ENCODE measurements around the gene CLASP1. TPM values are rescaled to one million over a fixed set of nuclear protein-coding genes. Genes with fewer than 3 reads are reported as not detected.
"Not testable (repeated sequence)": the region's sequence is repeated elsewhere in the genome, so short reads cannot be mapped to it uniquely, and the experiment has no call there.

Gene CLASP1
- total and polyA plus RNA-seq, 3 donors from 2014 or later, result 43.8 to 130 (median 103) TPM

- no peaks in the 10 kb centered on the region for H3K27me3 ChIP-seq
- TF ChIP-seq POLR2A (IDR thresholded peaks at IDR 0.05) (no peak), CTCF (IDR thresholded peaks at IDR 0.05) (no peak)
- no peaks in the 10 kb centered on the region for H3K36me3 ChIP-seq (ENCODE audit: low read depth, missing control alignments)
- H3K4me3 ChIP-seq, result no peak overlapping the region
- 95 to 98% methylated on average over 12 of the region's 12 CpGs for WGBS, 2 donors
- intact Hi-C loops (cut with DNase I; ENCODE audit: low total_unique reads), result no loop called here
- no peak overlapping the region for H3K27ac ChIP-seq
- H3K4me1 ChIP-seq, result no peaks in the 10 kb centered on the region
- DNase-seq, result no peak
- H3K9me3 ChIP-seq, result no peaks in the 10 kb centered on the region
Observed at GRCh38 chr2:121298476-121298875, 350.8 kb downstream of the CLASP1 start.

GRCh38 chr2:121297866-121298265 lies 351.4 kb downstream of the CLASP1 start:
- H3K4me1 ChIP-seq; H3K36me3 ChIP-seq (ENCODE audit: low read depth, missing control alignments); DNase-seq; H3K9me3 ChIP-seq; H3K27ac ChIP-seq; H3K4me3 ChIP-seq; intact Hi-C loops (cut with DNase I; ENCODE audit: low total_unique reads); H3K27me3 ChIP-seq: not testable (repeated sequence)
- 87 to 90% methylated on average over 5 of the region's 5 CpGs for WGBS, 2 donors

DNA sequence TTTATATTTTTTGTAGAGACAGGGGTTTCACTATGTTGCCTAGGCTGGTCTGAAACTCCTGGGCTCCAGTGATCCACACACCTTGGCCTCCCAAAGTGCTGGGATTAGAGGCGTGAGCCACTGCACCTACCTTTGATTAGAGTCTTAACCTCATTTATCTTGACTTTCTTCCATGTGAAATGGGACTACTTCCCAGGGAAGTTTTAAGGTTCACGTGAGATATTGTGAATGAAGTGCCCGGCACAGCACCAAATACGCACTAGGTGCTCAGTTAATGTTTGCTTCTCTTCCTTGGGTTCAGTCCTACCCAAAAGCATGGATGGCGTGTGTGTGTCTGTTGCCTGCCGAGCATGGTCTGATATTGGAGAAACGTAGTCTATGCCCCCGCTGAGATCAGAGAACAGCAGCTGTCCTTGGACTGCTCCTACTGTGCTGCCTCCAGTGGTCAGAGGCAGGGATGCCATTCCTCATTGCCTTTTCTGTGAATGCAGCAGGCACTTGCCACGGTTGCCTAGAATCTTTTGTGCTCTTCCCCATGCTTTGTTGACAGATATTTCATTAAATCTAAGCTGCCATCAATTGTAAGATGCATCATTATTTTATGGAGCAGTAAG lies 351.9 kb downstream of the CLASP1 start:
- Histone ChIP-seq H3K9me3 (no peaks in the 10 kb centered on the region), H3K36me3 (ENCODE audit: low read depth, missing control alignments) (no peaks in the 10 kb centered on the region), H3K4me3 (no peak overlapping the region), H3K27me3 (no peaks in the 10 kb centered on the region), H3K4me1 (no peaks in the 10 kb centered on the region), H3K27ac (no peak overlapping the region)
- 55 to 56% methylated on average over 9 of the region's 9 CpGs for WGBS, 2 donors
- TF ChIP-seq POLR2A (IDR thresholded peaks at IDR 0.05), result no peak
- peak in 2 of 3 experiments; percentile 38 to 44 for TF ChIP-seq CTCF (IDR thresholded peaks at IDR 0.05)
- intact Hi-C loops (cut with DNase I; ENCODE audit: low total_unique reads), result no loop called here
- peak; percentile 48 for DNase-seq

DNA sequence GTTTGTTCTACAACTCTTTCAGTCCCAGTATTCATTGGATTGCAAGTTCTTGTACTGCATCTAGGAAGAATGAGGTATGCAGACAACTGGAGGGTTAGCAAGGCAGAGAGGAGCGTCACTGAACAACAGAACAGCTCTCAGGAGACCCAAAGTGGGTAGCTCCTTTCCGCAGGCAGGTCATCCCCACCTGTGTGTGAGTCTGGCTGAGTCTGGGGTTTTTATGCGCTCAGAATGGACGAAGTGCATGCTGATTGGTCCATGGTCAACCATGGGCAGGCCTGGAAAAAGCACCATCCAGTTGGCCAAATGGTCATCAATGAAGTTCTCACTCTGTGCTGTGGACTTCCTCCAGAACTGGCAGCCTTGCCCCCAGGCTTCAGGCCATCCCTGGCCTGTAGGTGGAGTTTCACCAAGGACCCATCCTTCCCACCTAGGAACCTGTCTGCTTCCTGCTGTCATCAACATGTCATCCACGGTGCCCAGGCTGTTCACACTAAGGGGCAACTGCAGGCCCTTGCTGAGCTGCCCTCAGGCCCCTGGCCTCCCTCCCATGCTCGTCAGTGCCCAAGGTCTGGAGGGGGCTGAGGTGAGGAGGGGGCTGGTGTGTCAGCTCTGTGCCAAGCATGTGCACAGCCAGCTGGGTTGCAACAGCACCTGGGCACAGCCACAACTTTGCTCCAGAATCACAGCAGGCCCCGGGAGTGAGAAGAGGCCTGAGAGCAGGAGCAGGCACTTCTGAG lies 353.2 kb downstream of the CLASP1 start:
- no peak for TF ChIP-seq CTCF (IDR thresholded peaks at IDR 0.05)
- TF ChIP-seq POLR2A (IDR thresholded peaks at IDR 0.05), result no peak
- no peak for DNase-seq
- H3K27me3 ChIP-seq, result no peaks in the 10 kb centered on the region
- H3K4me1 ChIP-seq, result no peaks in the 10 kb centered on the region
- no peak overlapping the region for H3K4me3 ChIP-seq
- intact Hi-C loops (cut with DNase I; ENCODE audit: low total_unique reads), result no loop called here
- H3K27ac ChIP-seq, result no peak overlapping the region
- H3K9me3 ChIP-seq, result no peaks in the 10 kb centered on the region
- no peaks in the 10 kb centered on the region for H3K36me3 ChIP-seq (ENCODE audit: low read depth, missing control alignments)
- 90 to 95% methylated on average over 4 to 7 of the region's 7 CpGs for WGBS, 2 donors

DNA sequence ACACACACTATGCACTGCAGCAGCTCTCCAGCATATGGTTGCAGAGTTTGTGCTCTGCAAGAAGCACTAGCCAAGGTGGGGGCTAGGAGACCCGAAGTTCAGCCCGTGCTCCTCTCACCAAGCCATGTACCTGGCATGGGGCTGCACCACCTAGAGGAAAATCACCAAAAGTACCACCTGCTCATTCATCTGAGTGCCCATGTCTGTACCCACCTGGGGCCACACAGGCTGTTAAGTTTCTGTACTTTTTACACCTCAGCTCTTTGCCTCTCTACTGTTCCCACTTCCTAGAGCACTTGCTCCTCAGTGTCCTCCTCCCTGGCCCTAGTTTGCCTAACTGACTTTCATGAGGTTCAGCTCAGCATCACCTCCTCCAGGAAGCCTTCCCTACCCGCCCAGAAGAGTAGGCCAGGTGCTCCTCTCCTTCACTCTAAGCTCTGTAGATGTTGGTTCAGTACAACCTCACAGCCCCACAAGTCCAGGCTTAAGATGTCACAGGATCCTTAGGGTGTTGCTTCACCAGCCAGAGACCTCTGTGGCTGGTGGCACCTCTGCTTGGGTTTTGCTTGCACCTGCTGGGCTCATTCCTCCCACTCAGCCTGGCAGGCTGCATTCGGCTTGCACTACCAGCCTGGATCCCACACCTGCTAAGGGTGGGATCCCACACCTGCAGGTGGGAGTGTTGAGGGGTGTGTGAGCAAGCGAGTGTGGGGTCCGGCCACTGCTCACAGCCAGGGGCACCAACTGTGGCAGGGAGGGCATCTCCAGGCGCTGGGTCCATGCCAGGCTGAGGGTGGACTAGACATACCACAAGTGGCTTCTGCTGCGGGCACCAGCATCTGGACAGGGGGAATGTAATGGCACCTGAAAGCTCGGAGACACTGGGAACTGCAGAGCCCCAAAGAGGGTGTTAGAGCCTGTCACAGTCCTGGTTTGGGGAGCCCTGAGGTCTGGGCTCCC lies 354.1 kb downstream of the CLASP1 start:
- TF ChIP-seq POLR2A (IDR thresholded peaks at IDR 0.05) (no peak), CTCF (IDR thresholded peaks at IDR 0.05) (no peak)
- no peaks in the 10 kb centered on the region for H3K4me1 ChIP-seq
- 89% methylated on average over 8 to 9 of the region's 9 CpGs for WGBS, 2 donors
- no peaks in the 10 kb centered on the region for H3K36me3 ChIP-seq (ENCODE audit: low read depth, missing control alignments)
- no peaks in the 10 kb centered on the region for H3K9me3 ChIP-seq
- no peak overlapping the region for H3K27ac ChIP-seq
- H3K27me3 ChIP-seq, result no peaks in the 10 kb centered on the region
- intact Hi-C loops (cut with DNase I; ENCODE audit: low total_unique reads), result no loop called here
- H3K4me3 ChIP-seq, result no peak overlapping the region
- DNase-seq, result no peak
